ENCODE data around the gene TMEM259. TPM values are rescaled to one million over a fixed set of nuclear protein-coding genes. Genes with fewer than 3 reads are reported as not detected.

TMEM259 gene
- total and polyA plus RNA-seq, 2 donors (not counting 1 experiment from before 2014, with no cell fraction given) = 373 to 607 TPM

DNA sequence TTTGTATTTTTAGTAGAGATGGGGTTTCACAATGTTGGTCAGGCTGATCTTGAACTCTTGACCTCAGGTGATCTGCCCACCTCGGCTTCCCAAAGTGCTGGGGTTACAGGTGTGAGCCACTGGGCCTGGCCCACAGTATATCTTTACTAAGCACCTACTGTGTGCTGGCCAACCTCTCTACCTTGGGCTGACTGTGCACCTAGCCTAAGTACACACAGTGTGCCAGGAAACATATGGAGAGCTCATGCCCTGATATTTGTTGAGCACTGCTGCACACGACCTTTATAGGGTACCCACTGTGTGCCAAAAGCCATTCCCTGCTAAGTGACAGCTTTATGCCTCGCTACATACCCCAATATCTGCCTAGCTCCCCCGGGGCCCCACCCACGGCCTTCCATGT, 39.8 kb upstream of the TMEM259 start:
- Histone ChIP-seq H3K27ac (ENCODE audit: low read length in 2 of 2) (no peak overlapping the region), H3K36me3 (replicated peaks in 1 of 2; ENCODE audit: control extremely low read depth in 1 of 2, control insufficient read depth in 1 of 2, extremely low read depth in 1 of 2, insufficient read depth in 2 of 2, low read length in 1 of 2) (peaks cover 6 to 47% of the 10 kb centered on the region in 2 experiments), H3K4me3 (ENCODE audit: control extremely low read depth in 1 of 5, extremely low read depth in 1 of 5, insufficient read depth in 1 of 5, low read depth in 2 of 5, low read length in 4 of 5) (no peak overlapping the region), H3K27me3 (replicated peaks in 1 of 4; ENCODE audit: control extremely low read depth in 1 of 4, control insufficient read depth in 3 of 4, insufficient read depth in 4 of 4, low read length in 3 of 4) (no peaks in the 10 kb centered on the region), H4K20me1 (ENCODE audit: control insufficient read depth, insufficient read depth, low read length, poor library complexity, severe bottlenecking) (peaks cover 18% of the 10 kb centered on the region), H2AFZ (ENCODE audit: insufficient read depth, low read depth, low read length, poor library complexity, severe bottlenecking) (no peak overlapping the region), H3K4me1 (ENCODE audit: control insufficient read depth in 2 of 2, insufficient read depth in 2 of 2, low read length in 2 of 2) (peaks cover 14 to 44% of the 10 kb centered on the region in 2 donors), H3K9me3 (ENCODE audit: control extremely low read depth in 1 of 3, control insufficient read depth in 2 of 3, insufficient read depth in 1 of 3, low read length in 2 of 3) (peaks cover 1 to 69% (median 28%) of the 10 kb centered on the region in 3 donors), H3K79me2 (ENCODE audit: control insufficient read depth, insufficient read depth, low read length) (peaks cover 7% of the 10 kb centered on the region), H3K4me2 (replicated peaks; ENCODE audit: low read depth, low read length, poor library complexity, severe bottlenecking) (no peak overlapping the region), H3K9ac (ENCODE audit: low read length) (no peak overlapping the region)
- ATAC-seq (ENCODE audit: low read depth) (no peak), DNase-seq (no peak)
- H3K4me1 Mint-ChIP-seq = peaks cover 32% of the 10 kb centered on the region
- intact Hi-C loops (cut with micrococcal nuclease) = loop anchor here (10.0 kb wide), 1 partner anchor 136 kb away; the partner anchor contains the start of gene ARID3A
- no peaks in the 10 kb centered on the region for H3K9me3 Mint-ChIP-seq (ENCODE audit: insufficient read depth)
- H3K27ac Mint-ChIP-seq = no peak overlapping the region
- TF ChIP-seq CTCF (IDR thresholded peaks at IDR 0.05) (no peak), EZH2 (IDR thresholded peaks at IDR 0.05; ENCODE audit: borderline replicate concordance, insufficient read depth, low read depth, low read length, poor library complexity, severe bottlenecking) (no peak)
- 92% methylated on average over 5 of the region's 5 CpGs for WGBS (ENCODE audit: insufficient coverage)
- H3K27me3 Mint-ChIP-seq = no peaks in the 10 kb centered on the region
- ChIA-PET POLR2A (interaction anchor here (0.6 to 1.2 kb wide), 4 partner anchors 13 to 43 kb away, joined by 3 to 5 read pairs (median 4); partner anchors contain the start of gene GPX4), CTCF (interaction anchor here (0.6 kb wide), 1 partner anchor 18 kb away, joined by 3 read pairs; no protein-coding TSS in a partner anchor)
- no peak overlapping the region for H3K4me3 Mint-ChIP-seq

DNA sequence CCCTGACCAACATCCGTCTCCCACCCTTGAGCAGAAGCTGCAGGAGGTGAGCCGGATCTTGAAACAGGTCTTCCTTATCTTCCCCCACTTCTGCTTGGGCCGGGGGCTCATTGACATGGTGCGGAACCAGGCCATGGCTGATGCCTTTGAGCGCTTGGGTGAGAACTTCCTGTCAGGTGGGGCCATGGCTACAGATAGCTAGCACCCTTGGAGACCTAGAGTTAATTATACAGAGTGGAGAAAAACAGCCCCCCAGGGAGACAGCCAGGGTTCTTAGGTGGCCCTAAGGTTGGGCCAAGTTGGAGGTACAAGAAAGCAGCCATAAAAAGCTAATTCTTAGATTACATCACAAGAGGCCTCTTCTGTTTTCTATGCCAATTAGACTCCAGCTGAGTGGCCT, 37.2 kb upstream of the TMEM259 start:
- Histone ChIP-seq H3K4me3 (ENCODE audit: control extremely low read depth in 1 of 5, extremely low read depth in 1 of 5, insufficient read depth in 1 of 5, low read depth in 2 of 5, low read length in 4 of 5) (no peak overlapping the region), H2AFZ (ENCODE audit: insufficient read depth, low read depth, low read length, poor library complexity, severe bottlenecking) (no peak overlapping the region), H3K36me3 (replicated peaks in 1 of 2; ENCODE audit: control extremely low read depth in 1 of 2, control insufficient read depth in 1 of 2, extremely low read depth in 1 of 2, insufficient read depth in 2 of 2, low read length in 1 of 2) (peaks cover 6 to 71% of the 10 kb centered on the region in 2 experiments), H3K4me1 (ENCODE audit: control insufficient read depth in 2 of 2, insufficient read depth in 2 of 2, low read length in 2 of 2) (peaks cover 0 to 21% of the 10 kb centered on the region in 2 donors), H3K27ac (ENCODE audit: low read length in 2 of 2) (no peak overlapping the region), H3K9me3 (ENCODE audit: control extremely low read depth in 1 of 3, control insufficient read depth in 2 of 3, insufficient read depth in 1 of 3, low read length in 2 of 3) (peaks cover 1 to 75% (median 29%) of the 10 kb centered on the region in 3 donors), H3K4me2 (replicated peaks; ENCODE audit: low read depth, low read length, poor library complexity, severe bottlenecking) (no peak overlapping the region), H4K20me1 (ENCODE audit: control insufficient read depth, insufficient read depth, low read length, poor library complexity, severe bottlenecking) (no peaks in the 10 kb centered on the region), H3K79me2 (ENCODE audit: control insufficient read depth, insufficient read depth, low read length) (no peaks in the 10 kb centered on the region), H3K27me3 (replicated peaks in 1 of 4; ENCODE audit: control extremely low read depth in 1 of 4, control insufficient read depth in 3 of 4, insufficient read depth in 4 of 4, low read length in 3 of 4) (no peaks in the 10 kb centered on the region), H3K9ac (ENCODE audit: low read length) (no peak overlapping the region)
- 69% methylated on average over 5 of the region's 5 CpGs for WGBS (ENCODE audit: insufficient coverage)
- Mint-ChIP-seq H3K27me3 (no peaks in the 10 kb centered on the region), H3K4me3 (no peak overlapping the region), H3K9me3 (ENCODE audit: insufficient read depth) (no peaks in the 10 kb centered on the region), H3K4me1 (peaks cover 15% of the 10 kb centered on the region), H3K27ac (peak overlapping the region; percentile 84)
- ChIA-PET POLR2A (interaction anchor here (0.6 to 2.5 kb wide), 6 partner anchors 9 to 540 kb away, joined by 3 to 8 read pairs (median 5); partner anchors contain the start of genes ABCA7 and ARHGAP45), CTCF (interaction anchor here (0.5 to 2.3 kb wide), 12 partner anchors 9 to 202 kb away, joined by 3 to 22 read pairs (median 4); partner anchors contain the start of gene ARHGAP45)
- ATAC-seq (ENCODE audit: low read depth) (no peak), DNase-seq (no peak)
- intact Hi-C loops (cut with micrococcal nuclease) = loop anchor here (5.0 kb wide), 1 partner anchor 134 kb away; no protein-coding TSS in a partner anchor
- TF ChIP-seq EZH2 (IDR thresholded peaks at IDR 0.05; ENCODE audit: borderline replicate concordance, insufficient read depth, low read depth, low read length, poor library complexity, severe bottlenecking) (no peak), CTCF (IDR thresholded peaks at IDR 0.05) (no peak)
